Activated T-cell treated with anti-CD3 and anti-CD28 coated beads, Interleukin-2, amount 50 U/mL, for 4 hours (primary cell): Measurements from ENCODE around the gene SPATA19. TPM values are rescaled to one million over a fixed set of nuclear protein-coding genes. Genes with fewer than 3 reads are reported as not detected.

Experiments used
- ATAC-seq, 2 donors: fragments of 200-7000 bp; cut with Tn5 transposase; one replicate each; pipeline ENCODE4 v1.10.0; 2021
- DNase-seq: peaks from one replicate; pipeline ENCODE4 v3.0.0-alpha.2; 2020
- H3K27me3 Mint-ChIP-seq: one replicate; pipeline ENCODE4 v1.8.0; 2021; ENCODE audit warnings: low read depth, mixed read lengths
- H3K36me3 Mint-ChIP-seq: one replicate; pipeline ENCODE4 v1.8.0; 2022; ENCODE audit warnings: mixed read lengths; ENCODE audit not compliant: insufficient read depth
- H3K4me1 Mint-ChIP-seq: one replicate; pipeline ENCODE4 v1.8.0; 2021; ENCODE audit warnings: low read depth, mixed read lengths
- H3K4me3 Mint-ChIP-seq: one replicate; pipeline ENCODE4 v1.8.0; 2021; ENCODE audit warnings: mild to moderate bottlenecking, moderate library complexity, mixed read lengths
- H3K9me3 Mint-ChIP-seq: one replicate; pipeline ENCODE4 v1.8.0; 2021; ENCODE audit warnings: mixed read lengths
- total RNA-seq, 3 donors: library from RNA; stranded (reverse); gene quantifications; one replicate each; pipeline ENCODE4 v1.2.1, GENCODE V29; 2021

SPATA19 gene
- total RNA-seq, 3 donors from 2014 or later, result not detected

- Mint-ChIP-seq H3K4me1 (no peaks in the 10 kb centered on the region), H3K27me3 (peaks cover 3% of the 10 kb centered on the region), H3K4me3 (no peak overlapping the region), H3K9me3 (peaks cover 30% of the 10 kb centered on the region), H3K36me3 (no peaks in the 10 kb centered on the region)
- DNase-seq (no peak), ATAC-seq (no peak)
These were observed 49.1 kb downstream of the SPATA19 start for GRCh38 chr11:133796043-133796795.

GRCh38 chr11:133795088-133795487 lies 50.2 kb downstream of the SPATA19 start:
- DNase-seq, result no peak

GRCh38 chr11:133794205-133794604 lies 51.1 kb downstream of the SPATA19 start:
- Mint-ChIP-seq H3K36me3 (no peaks in the 10 kb centered on the region), H3K9me3 (peaks cover 30% of the 10 kb centered on the region), H3K4me1 (no peaks in the 10 kb centered on the region), H3K4me3 (no peak overlapping the region), H3K27me3 (peaks cover 8% of the 10 kb centered on the region)
- ATAC-seq, result no peak
- DNase-seq, result no peak

More at GRCh38 chr11:133795088-133795487, 50.2 kb downstream of the SPATA19 start:
- no peak overlapping the region for H3K4me3 Mint-ChIP-seq
- no peaks in the 10 kb centered on the region for H3K4me1 Mint-ChIP-seq
- ATAC-seq, result no peak
- no peaks in the 10 kb centered on the region for H3K36me3 Mint-ChIP-seq
- peaks cover 30% of the 10 kb centered on the region for H3K9me3 Mint-ChIP-seq
- H3K27me3 Mint-ChIP-seq, result peaks cover 3% of the 10 kb centered on the region

- Mint-ChIP-seq H3K36me3 (no peaks in the 10 kb centered on the region), H3K4me3 (no peak overlapping the region), H3K4me1 (no peaks in the 10 kb centered on the region), H3K27me3 (peaks cover 11% of the 10 kb centered on the region), H3K9me3 (peaks cover 30% of the 10 kb centered on the region)
- ATAC-seq (no peak), DNase-seq (no peak)
These were observed 51.9 kb downstream of the SPATA19 start for GRCh38 chr11:133793271-133794035.

- Mint-ChIP-seq H3K27me3 (peaks cover 24% of the 10 kb centered on the region), H3K36me3 (no peaks in the 10 kb centered on the region), H3K9me3 (peaks cover 24% of the 10 kb centered on the region), H3K4me1 (peaks cover 4% of the 10 kb centered on the region), H3K4me3 (no peak overlapping the region)
- DNase-seq (no peak), ATAC-seq (no peak)
These were observed 54.3 kb downstream of the SPATA19 start for GRCh38 chr11:133790995-133791394.

Other genes starting within 250 kb of the SPATA19 start
- gene IGSF9B, start 111.5 kb upstream of the SPATA19 start, total RNA-seq, result 10 to 100 TPM; 18.7 to 22.3 (median 22.1) TPM
- 10 to 100 TPM; 12.5 to 14.1 (median 12.8) TPM for gene JAM3, start 223.6 kb upstream of the SPATA19 start, total RNA-seq